CD1c-positive myeloid dendritic cell (primary cell): ENCODE measurements around the gene PROS1.
"Not testable (repeated sequence)": the region's sequence is repeated elsewhere in the genome, so short reads cannot be mapped to it uniquely, and the experiment has no call there.

Experiments
- DNase-seq: peaks from one replicate; pipeline ENCODE4 v3.0.0-alpha.2; 2016; ENCODE audit errors: extremely low spot score

PROS1 gene

DNA sequence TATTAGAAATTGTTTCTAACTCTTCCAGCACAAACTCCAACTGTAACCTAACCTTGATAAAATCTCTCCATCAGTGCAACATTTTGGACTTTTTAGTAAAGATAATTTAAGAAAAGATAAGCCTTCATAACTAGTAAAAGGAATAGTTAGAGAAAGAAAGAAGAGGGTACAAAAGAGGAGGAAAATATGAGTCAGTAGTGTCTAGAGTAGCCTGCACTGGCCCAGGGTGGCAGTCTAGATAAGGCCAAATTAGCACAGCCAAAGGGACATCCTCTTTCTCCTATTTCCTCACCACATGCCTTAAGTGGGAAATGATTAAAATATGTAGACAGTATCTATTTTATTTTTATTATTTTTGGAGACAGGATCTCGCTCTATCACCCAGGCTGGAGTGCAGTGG is 3.7 kb downstream of the PROS1 start:
- no peak for DNase-seq

DNA sequence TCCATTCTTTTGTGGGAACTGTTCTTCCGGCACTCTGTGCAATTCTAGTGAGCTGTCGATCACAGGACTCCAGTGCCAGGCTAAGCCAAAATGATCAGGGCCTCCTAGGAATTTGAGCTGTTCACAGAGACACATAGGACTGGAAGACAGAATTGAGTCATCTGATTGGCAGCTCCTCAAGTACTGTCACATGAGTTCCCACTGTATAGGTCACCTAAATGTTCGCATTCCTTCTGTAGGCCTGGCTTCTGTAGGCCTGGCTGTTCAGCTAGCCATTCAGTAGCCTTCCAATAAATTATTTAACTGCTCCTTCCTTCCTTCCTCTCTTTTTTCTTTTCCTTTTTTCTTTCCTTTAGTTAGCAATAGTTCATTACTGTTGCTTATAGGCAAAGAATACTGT is 4.3 kb downstream of the PROS1 start:
- DNase-seq = no peak

DNA sequence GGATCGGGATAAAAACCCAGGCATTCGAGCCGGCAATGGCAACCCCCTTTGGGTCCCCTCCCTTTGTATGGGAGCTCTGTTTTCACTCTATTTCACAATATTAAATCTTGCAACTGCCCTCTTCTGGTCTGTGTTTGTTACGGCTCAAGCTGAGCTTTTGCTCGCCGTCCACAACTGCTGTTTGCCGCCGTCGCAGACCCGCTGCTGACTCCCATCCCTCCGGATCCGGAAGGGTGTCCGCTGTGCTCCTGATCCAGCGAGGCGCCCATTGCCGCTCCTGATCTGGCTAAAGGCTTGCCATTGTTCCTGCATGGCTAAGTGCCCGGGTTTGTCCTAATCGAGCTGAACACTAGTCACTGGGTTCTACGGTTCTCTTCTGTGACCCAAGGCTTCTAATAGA is 8.6 kb downstream of the PROS1 start:
- not testable (repeated sequence) for DNase-seq

DNA sequence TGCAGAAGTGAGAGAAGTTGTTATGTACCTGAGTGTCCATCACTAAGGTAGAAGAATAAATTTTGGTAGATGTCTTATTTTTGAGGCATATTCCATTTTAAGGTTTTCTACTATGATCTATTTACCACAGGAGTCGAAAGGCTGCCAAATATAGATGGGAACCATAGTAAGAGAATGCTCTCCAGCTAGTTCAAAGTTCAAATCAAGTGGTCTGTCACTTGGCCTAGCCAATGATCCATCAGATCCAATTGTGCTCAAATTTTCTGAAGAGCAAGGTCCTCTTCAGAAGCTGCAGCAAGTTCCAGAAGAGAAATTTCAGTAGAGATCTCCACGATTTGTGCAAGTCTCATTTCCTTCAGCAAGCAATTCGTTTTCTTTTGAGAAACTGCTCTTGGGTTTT is 10.9 kb downstream of the PROS1 start:
- no peak for DNase-seq

DNA sequence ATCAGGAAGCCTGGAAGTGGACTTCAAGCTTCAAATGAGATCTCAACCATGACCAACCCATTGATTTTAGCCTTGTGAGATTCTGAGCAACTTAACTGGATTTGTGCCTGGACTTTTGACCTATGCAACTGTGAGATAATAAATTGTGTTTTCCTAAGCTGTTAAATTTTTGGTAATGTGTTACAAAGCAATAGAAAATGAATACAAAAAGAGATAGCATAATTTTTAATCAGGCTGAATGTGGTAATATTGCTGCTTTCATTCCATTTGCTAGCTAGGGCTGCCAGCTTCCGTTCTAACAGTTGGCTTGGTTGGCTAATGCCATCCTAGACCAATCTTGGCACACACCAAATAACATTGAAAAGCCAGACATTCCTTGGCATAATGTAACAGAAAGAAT is 12.2 kb downstream of the PROS1 start:
- no peak for DNase-seq

DNA sequence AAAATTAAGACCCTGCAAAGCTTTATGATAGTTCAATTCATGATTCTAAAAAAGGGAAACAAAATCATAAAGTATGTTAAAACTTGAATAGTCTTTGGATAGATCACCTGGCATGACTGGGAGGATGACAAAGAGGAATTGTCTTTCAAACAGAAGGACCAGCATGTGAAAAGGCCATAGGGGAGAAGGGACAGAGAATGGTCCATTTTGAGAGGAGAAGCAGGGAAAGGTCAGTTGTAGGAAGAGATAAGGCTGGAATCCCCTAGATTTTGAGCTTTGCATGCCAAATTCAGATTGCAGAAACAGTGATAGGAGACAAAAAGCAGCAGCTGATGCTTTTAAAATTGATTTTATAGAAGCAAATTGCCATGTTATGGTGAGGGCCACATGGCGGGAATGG is 12.7 kb downstream of the PROS1 start:
- no peak for DNase-seq

DNA sequence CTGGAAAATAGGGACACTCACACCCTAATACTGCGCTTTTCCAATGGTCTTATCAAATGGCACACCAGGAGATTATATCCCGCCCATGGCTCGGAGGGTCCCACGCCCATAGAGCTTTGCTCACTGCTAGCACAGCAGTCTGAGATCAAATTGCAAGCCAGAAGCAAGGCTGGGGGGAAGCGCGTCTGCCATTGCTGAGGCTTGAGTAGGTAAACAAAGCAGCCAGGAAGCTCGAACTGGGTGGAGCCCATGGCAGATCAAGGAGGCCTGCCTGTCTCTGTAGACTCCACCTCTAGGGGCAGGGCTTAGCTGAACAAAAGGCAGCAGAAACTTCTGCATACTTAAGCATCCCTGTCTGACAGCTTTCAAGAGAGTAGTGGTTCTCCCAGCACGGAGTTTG is 23.7 kb downstream of the PROS1 start:
- not testable (repeated sequence) for DNase-seq

DNA sequence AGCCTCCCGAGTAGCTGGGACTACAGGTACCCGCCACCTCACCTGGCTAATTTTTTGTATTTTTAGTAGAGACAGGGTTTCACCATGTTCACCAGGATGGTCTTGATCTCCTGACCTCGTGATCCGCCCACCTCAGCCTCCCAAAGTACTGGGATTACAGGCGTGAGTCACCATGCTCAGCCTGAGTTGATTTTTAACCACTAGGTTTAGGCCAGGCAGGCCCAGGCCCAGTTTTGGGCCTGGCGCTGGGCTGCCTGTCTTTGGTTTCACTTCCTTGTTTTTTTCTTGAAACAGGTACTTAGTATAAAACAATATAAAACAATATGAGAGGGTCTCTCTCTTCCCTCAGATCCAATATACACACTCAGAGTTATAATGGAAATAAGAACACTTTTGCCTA is 36.2 kb downstream of the PROS1 start:
- not testable (repeated sequence) for DNase-seq

DNA sequence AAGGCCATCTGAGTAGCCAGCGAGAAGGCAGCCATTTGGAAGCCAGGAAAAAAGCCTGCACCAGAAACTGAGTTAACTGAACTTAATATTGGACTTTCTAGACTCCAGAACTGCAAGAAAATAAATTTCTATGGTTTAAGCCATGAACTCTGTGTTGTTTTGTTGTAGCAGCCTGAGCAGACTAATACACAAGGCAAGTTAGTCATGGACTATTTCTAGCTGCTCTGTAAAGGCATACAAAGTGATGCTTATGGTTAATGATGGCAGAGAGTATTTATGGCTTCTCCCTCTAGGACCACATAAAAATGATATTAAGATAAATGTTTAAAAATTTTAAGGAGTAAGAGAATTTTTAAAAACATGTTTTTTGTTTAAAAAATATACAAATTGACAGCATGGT is 37.1 kb downstream of the PROS1 start:
- no peak for DNase-seq

DNA sequence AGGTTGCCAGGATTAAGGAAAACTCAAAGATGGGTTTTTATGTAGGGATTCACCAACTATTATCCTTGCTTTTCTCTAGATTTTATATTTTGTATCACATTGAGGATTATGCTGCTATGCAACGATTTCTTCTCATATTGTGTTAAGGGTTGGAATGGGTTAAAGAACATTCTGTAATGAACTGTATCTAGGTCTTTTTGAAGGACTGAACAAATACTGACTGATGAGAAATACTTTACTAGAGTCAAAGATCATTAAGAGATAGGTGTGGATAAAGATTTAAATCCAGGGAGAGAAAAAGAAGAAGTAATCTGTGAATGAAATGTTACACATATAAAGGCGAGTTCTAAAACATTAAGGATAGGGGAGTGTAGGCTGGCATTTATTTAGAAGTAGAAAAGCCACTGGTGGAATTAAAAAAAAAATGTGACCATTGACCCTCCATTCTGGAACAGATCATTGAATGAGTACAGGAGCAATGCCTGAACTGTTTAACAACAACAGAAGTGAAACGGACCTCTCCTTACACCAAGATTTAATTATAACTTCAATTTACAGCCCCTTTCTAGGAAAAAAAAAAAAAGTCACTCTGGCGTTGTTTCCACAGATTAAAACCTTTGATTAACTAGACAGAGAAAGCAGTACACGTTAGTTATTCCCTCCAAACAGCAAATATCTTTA is 39.2 kb downstream of the PROS1 start:
- DNase-seq = no peak

DNA sequence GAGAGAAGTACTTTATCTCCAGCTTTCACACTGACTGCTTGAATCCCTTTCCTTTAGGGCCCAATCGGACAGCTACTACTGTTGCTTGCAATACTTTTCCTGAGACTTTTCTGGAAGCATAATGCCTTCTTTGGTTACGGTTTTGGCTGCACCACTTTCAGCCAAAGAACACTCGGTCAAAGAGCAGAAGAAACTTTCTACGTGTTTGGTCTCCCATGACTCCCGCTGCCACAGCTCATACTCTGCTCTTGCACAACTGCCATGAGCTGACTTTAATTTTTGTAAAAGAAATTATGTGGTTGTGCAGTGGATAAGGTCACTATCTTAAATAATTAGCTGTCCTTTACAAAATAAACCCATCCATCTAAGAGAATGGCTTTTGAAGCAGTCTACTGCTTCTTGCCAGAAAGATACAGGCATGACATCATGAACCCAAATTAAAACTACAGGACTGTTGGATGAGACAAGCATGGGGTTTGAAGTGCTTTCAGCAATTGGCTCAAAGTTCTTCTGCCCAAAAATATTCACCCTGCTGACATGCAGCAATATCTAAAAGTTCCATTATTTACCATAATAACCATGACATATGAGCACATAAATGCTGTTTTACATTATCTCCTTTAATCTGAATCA is 42.0 kb downstream of the PROS1 start:
- no peak for DNase-seq

DNA sequence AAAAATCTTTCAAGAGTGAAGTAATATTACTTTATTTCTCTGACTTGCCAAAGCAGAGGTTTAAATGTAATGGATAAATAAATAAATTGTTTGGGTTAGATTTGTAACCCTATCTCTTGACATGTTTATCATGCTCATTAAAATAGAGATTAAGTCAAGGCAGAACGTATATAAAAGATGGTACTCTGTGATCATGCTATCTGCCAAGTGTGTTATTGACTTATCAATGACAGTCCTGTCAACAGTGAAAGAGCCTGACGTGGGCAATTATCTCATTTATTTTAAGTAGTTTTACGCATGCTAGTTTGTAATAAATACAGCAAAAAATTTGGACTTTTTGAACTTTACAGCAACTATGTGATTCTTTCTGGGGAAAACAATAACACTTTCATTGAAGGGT is 43.7 kb downstream of the PROS1 start:
- no peak for DNase-seq

DNA sequence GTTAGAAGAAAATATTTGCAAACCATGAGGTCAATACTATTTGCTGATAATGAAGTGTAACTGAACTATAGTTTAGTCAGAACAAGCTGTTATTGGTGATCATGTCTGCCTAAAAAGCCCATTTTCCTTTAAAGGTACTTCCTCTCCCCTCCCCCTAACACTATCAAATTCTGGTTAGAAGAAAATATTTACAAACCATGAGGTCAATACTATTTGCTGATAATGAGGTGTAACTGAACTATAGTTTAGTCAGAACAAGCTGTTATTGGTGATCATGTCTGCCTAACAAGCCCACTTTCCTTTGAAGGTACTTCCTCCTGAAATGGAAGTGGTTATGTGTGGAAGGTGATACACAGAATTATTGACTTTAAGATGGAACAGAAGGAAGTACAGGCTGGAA is 46.9 kb downstream of the PROS1 start:
- DNase-seq = no peak

DNA sequence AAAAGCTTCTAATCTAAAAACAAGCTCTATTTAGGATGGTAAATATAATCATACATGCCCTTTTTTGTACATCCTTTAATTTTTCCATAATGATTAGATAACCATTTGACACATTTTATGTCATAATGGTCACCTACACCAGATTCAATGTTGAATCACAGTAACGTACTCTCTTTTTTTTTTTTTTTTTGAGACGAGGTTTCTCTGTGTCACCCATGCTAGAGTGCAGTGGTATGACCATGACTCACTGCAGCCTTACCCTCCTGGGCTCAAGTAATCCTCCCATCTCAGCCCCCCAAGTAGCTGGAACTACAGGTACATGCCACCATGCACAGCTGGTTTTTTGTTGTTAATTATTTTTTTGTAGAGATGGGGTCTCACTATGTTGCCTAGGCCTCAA is 49.2 kb downstream of the PROS1 start:
- no peak for DNase-seq

DNA sequence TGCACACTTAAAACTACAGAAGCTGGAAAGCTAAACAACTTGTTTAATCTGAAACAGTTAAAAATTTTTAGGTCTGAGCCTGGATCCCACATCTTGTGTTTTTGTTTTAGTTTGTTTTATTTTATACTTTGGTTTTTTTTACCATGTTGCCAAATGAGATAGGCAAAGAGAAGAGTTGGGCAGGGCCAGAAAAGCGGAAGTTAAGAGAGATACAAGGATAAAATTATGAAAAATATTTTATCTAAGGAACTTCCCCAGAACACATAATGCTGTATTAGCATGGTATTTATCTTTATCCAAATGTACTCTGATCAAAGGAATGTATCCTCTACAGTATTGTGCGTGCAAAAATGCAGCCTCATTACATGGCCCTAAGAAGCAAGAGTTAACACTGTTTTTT is 50.7 kb downstream of the PROS1 start:
- DNase-seq = no peak

DNA sequence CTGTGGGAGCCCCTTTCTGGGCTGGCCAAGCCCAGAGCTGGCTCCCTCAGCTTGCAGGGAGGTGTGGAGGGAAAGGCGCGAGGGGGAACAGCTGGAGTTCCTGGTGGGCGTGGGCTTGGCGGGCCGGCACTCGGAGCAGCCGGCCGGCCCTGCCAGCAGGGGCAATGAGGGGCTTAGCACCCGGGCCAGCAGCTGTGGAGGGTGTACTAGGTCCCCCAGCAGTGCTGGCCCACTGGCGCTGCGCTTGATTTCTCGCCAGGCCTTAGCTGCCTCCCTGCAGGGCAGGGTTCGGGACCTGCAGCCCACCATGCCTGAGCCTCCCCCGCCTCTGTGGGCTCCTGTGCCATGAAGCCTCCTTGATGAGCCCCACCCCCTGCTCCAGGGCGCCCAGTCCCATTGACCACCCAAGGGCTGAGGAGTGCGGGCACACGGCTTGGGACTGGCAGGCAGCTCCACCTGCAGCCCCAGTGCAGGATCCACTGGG is 56.1 kb downstream of the PROS1 start:
- DNase-seq = not testable (repeated sequence)

DNA sequence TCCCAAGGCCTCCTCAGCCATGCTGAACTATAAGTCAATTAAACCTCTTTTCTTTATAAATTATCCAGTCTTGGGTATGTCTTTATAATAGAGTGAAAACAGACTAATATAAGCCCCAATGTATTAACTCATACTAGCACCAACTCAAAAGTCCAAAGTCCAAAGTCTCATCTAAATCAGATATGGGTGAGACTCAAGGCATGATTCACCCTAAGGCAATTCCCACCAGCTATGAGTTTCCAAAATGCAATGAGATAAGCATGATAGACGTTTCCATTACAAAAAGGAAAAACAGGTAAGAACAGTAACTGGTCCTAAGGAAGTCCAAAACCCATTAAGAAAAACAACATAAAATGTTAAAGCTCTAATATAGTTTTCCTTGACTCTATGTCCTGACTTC is 60.1 kb downstream of the PROS1 start:
- not testable (repeated sequence) for DNase-seq

DNA sequence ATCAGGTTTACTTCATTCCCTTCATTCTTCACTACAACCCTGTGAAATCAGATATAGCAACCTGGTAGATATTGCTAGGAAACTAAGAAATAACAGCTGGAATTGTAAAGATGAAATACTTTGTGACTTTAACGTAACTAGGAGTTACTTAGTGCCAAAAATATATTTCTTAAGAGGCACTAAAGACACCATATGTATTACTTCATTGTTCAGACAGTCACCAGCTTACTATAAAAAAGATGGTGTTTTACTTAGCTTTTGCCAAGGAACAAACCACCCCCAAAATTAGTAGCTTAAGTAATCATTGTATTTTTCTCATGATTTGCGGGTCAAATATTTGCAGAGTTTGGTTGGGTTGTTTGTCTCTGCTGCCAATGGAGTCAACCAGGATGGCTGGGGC is 62.5 kb downstream of the PROS1 start:
- DNase-seq = no peak

DNA sequence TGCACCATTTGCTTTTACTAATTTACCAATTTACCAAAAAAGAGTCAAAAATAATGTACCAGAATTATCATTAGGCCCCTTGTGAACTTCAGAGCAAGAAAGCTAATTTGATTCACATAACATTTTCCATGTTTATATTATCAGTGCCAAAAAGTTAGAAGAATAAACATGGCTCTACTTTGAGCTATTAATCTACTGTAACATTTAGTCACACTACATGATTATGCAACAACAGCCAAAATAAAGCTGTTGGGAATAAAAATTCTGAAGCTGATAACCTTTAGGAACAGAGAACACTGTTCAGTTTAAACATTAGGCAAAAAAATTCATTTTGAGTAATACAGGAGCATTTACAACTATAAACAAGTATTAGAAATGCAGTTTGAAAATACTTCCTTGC is 63.6 kb downstream of the PROS1 start:
- DNase-seq = no peak

DNA sequence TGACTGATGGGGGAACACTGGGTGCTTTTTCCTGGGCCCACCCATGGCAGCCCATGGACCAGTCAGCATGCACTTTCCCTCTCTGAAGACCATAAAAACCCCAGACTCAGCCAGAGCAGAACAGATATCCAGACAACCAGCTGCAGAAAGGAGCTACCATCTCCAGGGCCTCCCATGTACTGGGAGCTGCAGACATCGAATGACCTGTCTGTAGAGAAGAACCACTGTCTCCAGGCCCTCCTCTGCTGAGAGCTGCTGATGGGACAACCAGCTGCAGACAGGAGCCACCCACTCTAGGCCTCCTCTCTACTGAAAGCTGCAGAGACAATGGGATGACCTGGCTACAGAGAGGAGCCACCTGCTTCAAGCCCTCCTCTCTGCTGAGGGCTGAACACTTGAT is 66.6 kb downstream of the PROS1 start:
- DNase-seq = no peak

DNA sequence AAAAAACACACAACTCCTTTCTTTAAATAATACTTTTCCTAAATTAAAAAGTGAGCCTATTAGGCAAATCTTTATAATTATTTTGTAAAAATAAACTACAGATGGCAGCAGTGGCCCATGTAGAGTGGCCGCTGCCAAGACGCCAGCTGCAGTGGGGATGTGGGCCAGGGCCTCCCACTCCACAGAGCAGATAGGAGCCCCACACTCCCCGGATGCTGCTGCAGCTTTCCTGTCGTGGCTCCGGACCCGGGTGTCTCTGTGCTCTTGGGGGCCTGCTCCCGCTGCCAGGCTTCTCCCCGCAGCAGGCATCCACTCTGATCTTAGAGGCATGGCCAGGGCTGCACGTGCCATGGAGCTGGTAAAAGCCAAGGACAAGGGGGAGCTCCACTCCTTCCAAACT is 67.5 kb downstream of the PROS1 start:
- no peak for DNase-seq

DNA sequence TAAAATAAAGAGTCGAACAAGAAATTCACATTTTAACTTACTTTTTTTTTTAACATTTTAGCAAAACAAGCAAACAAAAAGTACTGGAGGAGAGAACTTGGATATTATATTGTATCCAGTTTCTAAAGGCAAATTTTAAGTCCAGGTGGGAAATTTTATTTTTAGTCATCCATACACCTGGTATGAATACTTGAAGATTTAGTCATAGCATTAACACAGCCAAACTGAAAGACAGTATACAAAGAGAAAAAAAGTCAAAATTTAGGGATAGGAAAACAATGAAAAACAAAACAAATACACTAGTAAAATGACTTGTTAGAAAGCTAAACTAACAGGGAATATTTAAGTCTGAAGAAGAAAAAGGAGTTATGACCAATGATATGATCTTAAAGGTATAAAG is 69.1 kb downstream of the PROS1 start:
- no peak for DNase-seq

DNA sequence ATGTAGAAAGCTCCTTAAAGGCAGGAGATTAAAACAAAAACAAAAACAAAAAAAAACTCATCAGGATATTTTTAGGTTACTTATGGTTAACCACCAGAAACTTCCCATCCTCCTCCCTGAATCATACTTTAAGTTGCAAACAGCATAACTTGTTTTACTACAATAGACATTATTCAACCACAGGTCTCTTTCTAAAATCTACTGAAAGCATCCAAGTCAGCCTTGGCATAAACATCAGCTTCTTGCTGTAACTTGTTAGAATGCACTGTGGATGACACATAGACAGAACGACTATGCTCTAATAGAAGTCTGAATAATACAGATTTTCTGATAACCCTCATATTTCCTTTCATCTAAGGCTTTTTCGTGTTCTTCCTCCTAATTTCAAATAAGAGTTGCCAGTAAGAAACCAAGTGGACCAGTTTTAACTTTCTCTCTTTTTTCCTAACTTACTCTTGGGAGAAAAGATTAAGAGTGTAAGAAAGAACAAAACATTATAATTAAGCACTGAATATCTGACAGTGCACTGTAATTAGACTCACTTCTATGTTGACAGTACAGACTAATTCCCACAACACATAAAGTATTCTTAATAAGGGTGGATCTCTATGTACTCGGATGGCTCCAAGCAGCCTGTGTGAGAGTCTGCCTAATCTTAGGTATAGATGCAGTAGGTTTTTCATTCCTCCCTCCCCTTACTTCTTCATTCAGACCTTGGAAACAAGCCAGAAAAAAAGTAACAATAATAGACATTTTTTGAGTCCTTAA is 95.3 kb downstream of the PROS1 start:
- not testable (repeated sequence) for DNase-seq
